Activated CD8-positive, alpha-beta T cell treated with anti-CD3 and anti-CD28 coated beads for 36 hours (primary cell): ENCODE results near the gene AGFG2. TPM values are rescaled to one million over a fixed set of nuclear protein-coding genes. Genes with fewer than 3 reads are reported as not detected.

Experiments
- ATAC-seq: fragments of 200-7000 bp; cut with Tn5 transposase; one replicate; pipeline ENCODE4 v1.10.0; 2021; ENCODE audit warnings: mild to moderate bottlenecking, moderate library complexity
- CTCF ChIA-PET: fragments of 350-600 bp; sonication (Branson Sonifier 250); formaldehyde crosslinking; loops from one replicate; lab custom pipeline; 2021; ENCODE audit warnings: antibody characterized with exemption; lab: Charles Lee
- POLR2A ChIA-PET: fragments of 350-600 bp; sonication (Branson Sonifier 250); formaldehyde crosslinking; loops from one replicate; lab custom pipeline; 2021; ENCODE audit warnings: antibody characterized with exemption; lab: Charles Lee
- DNase-seq: peaks from one replicate; pipeline ENCODE4 v3.0.0-alpha.2; 2020
- H3K27ac Mint-ChIP-seq: one replicate; pipeline ENCODE4 v1.8.0; 2021; ENCODE audit warnings: mild to moderate bottlenecking, mixed read lengths
- H3K27me3 Mint-ChIP-seq: one replicate; pipeline ENCODE4 v1.8.0; 2021; ENCODE audit warnings: mixed read lengths
- H3K36me3 Mint-ChIP-seq: one replicate; pipeline ENCODE4 v1.8.0; 2021; ENCODE audit warnings: low read depth, mixed read lengths
- H3K4me1 Mint-ChIP-seq: one replicate; pipeline ENCODE4 v1.8.0; 2021; ENCODE audit warnings: low read depth, mixed read lengths
- H3K4me3 Mint-ChIP-seq: one replicate; pipeline ENCODE4 v1.8.0; 2021; ENCODE audit warnings: mild to moderate bottlenecking, moderate library complexity, mixed read lengths
- H3K9me3 Mint-ChIP-seq: one replicate; pipeline ENCODE4 v1.8.0; 2021; ENCODE audit warnings: mixed read lengths
- CTCF ChIP-seq: fragments of 200-600 bp; IDR thresholded peaks from one replicate; pipeline ENCODE4 v1.8.0; 2022; ENCODE audit warnings: antibody characterized with exemption, mild to moderate bottlenecking
- intact Hi-C: fragments of 100-400 bp; cut with micrococcal nuclease; formaldehyde crosslinking; loops from one replicate; pipeline ENCODE4 v1.10.0; 2022
- total RNA-seq, 2 experiments: library from RNA; stranded (reverse); gene quantifications; one replicate each; pipeline ENCODE4 v1.2.3, GENCODE V29; 2021

Gene AGFG2
- total RNA-seq, 2 experiments from 2014 or later: 45.6 to 45.8 TPM

GRCh38 chr7:100555701-100556100 is 16.7 kb downstream of the AGFG2 start:
- intact Hi-C loops: no loop called here
- peak overlapping the region; percentile 6 for H3K27ac Mint-ChIP-seq
- H3K9me3 Mint-ChIP-seq: no peaks in the 10 kb centered on the region
- ChIA-PET POLR2A (interaction anchor here (0.7 to 1.4 kb wide), 4 partner anchors 11 to 310 kb away, joined by 3 to 4 read pairs (median 3); no protein-coding TSS in a partner anchor), CTCF (interaction anchor here (1.2 to 8.2 kb wide), 8 partner anchors 9 to 170 kb away, joined by 3 to 92 read pairs (median 4); no protein-coding TSS in a partner anchor)
- no peak for TF ChIP-seq CTCF
- peaks cover 45% of the 10 kb centered on the region for H3K36me3 Mint-ChIP-seq
- ATAC-seq (no peak), DNase-seq (no peak)
- H3K27me3 Mint-ChIP-seq: no peaks in the 10 kb centered on the region
- peaks cover 17% of the 10 kb centered on the region for H3K4me1 Mint-ChIP-seq
- H3K4me3 Mint-ChIP-seq: no peak overlapping the region

GRCh38 chr7:100556541-100556940 is 17.5 kb downstream of the AGFG2 start:
- ChIA-PET CTCF (interaction anchor here (1.2 to 8.2 kb wide), 6 partner anchors 9 to 169 kb away, joined by 3 to 92 read pairs (median 6); no protein-coding TSS in a partner anchor), POLR2A (interaction anchor here (1.4 kb wide), 1 partner anchor 11 kb away, joined by 4 read pairs; no protein-coding TSS in a partner anchor)
- Mint-ChIP-seq H3K36me3 (peaks cover 47% of the 10 kb centered on the region), H3K4me3 (no peak overlapping the region), H3K9me3 (no peaks in the 10 kb centered on the region), H3K4me1 (peaks cover 16% of the 10 kb centered on the region), H3K27ac (peak overlapping the region; percentile 82), H3K27me3 (no peaks in the 10 kb centered on the region)
- ATAC-seq (no peak), DNase-seq (no peak)
- TF ChIP-seq CTCF: no peak
- intact Hi-C loops: no loop called here

- H3K9me3 Mint-ChIP-seq: no peaks in the 10 kb centered on the region
- POLR2A ChIA-PET: interaction anchor here (0.8 to 1.9 kb wide), 6 partner anchors 9 to 76 kb away, joined by 3 to 7 read pairs (median 4); partner anchors contain the start of gene NYAP1
- no peaks in the 10 kb centered on the region for H3K27me3 Mint-ChIP-seq
- TF ChIP-seq CTCF: no peak
- intact Hi-C loops: no loop called here
- peaks cover 42% of the 10 kb centered on the region for H3K36me3 Mint-ChIP-seq
- peak overlapping the region; percentile 52 for H3K27ac Mint-ChIP-seq
- H3K4me3 Mint-ChIP-seq: no peak overlapping the region
- peaks cover 19% of the 10 kb centered on the region for H3K4me1 Mint-ChIP-seq
- no peak for DNase-seq
- CTCF ChIA-PET: interaction anchor here (0.7 to 8.2 kb wide), 34 partner anchors 10 to 146 kb away, joined by 3 to 92 read pairs (median 5); partner anchors contain the start of genes FBXO24, LRCH4, MOSPD3 and NYAP1
- ATAC-seq: no peak
Observed at GRCh38 chr7:100559127-100559526, 20.1 kb downstream of the AGFG2 start.

- Mint-ChIP-seq H3K27me3 (no peaks in the 10 kb centered on the region), H3K4me3 (no peak overlapping the region), H3K36me3 (peaks cover 30% of the 10 kb centered on the region), H3K27ac (no peak overlapping the region), H3K9me3 (no peaks in the 10 kb centered on the region), H3K4me1 (peaks cover 14% of the 10 kb centered on the region)
- no peak for TF ChIP-seq CTCF
- no peak for DNase-seq
- intact Hi-C loops: no loop called here
- CTCF ChIA-PET: interaction anchor here (0.9 to 8.2 kb wide), 10 partner anchors 15 to 164 kb away, joined by 3 to 92 read pairs (median 27); partner anchors contain the start of genes AGFG2, FBXO24, LRCH4 and NYAP1
- POLR2A ChIA-PET: no interaction called here
- no peak for ATAC-seq
Observed at GRCh38 chr7:100561491-100562194, 22.6 kb downstream of the AGFG2 start.
